ENCODE measurements around the gene BANP. TPM values are rescaled to one million over a fixed set of nuclear protein-coding genes. Genes with fewer than 3 reads are reported as not detected.

The BANP gene
- total RNA-seq, 1 donor from 2014 or later: 53.9 TPM

GRCh38 chr16:88064011-88064888 lies 113.0 kb downstream of the BANP start:
- H3K27ac Mint-ChIP-seq: no peak overlapping the region
- no peak for DNase-seq (ENCODE audit: low spot score, unreplicated experiment)

GRCh38 chr16:88064889-88065746 lies 113.9 kb downstream of the BANP start:
- Mint-ChIP-seq H3K27ac (no peak overlapping the region), H3K4me3 (ENCODE audit: low read depth) (no peak overlapping the region), H3K4me1 (ENCODE audit: low read depth) (peaks cover 1% of the 10 kb centered on the region), H3K36me3 (ENCODE audit: insufficient read depth) (peaks cover 11% of the 10 kb centered on the region), H3K9me3 (ENCODE audit: low read depth) (no peaks in the 10 kb centered on the region), H3K27me3 (no peaks in the 10 kb centered on the region)
- TF ChIP-seq CTCF (IDR thresholded peaks at IDR 0.05; ENCODE audit: unreplicated experiment): no peak
- DNase-seq (ENCODE audit: low spot score, unreplicated experiment): no peak

More at GRCh38 chr16:88064011-88064888, 113.0 kb downstream of the BANP start:
- Mint-ChIP-seq H3K9me3 (ENCODE audit: low read depth) (no peaks in the 10 kb centered on the region), H3K27me3 (no peaks in the 10 kb centered on the region), H3K4me3 (ENCODE audit: low read depth) (no peak overlapping the region), H3K36me3 (ENCODE audit: insufficient read depth) (peaks cover 6% of the 10 kb centered on the region), H3K4me1 (ENCODE audit: low read depth) (peaks cover 1% of the 10 kb centered on the region)
- no peak for TF ChIP-seq CTCF (IDR thresholded peaks at IDR 0.05; ENCODE audit: unreplicated experiment)

- no peak overlapping the region for H3K27ac Mint-ChIP-seq
- peaks cover 10% of the 10 kb centered on the region for H3K36me3 Mint-ChIP-seq (ENCODE audit: insufficient read depth)
- DNase-seq (ENCODE audit: low spot score, unreplicated experiment): no peak
- H3K9me3 Mint-ChIP-seq (ENCODE audit: low read depth): no peaks in the 10 kb centered on the region
- no peak overlapping the region for H3K4me3 Mint-ChIP-seq (ENCODE audit: low read depth)
- no peak for TF ChIP-seq CTCF (IDR thresholded peaks at IDR 0.05; ENCODE audit: unreplicated experiment)
- H3K4me1 Mint-ChIP-seq (ENCODE audit: low read depth): peaks cover 1% of the 10 kb centered on the region
- H3K27me3 Mint-ChIP-seq: no peaks in the 10 kb centered on the region
Measured at GRCh38 chr16:88065747-88066142, 114.5 kb downstream of the BANP start.

GRCh38 chr16:88066234-88066633 lies 115.0 kb downstream of the BANP start:
- H3K27me3 Mint-ChIP-seq: no peaks in the 10 kb centered on the region
- no peak overlapping the region for H3K4me3 Mint-ChIP-seq (ENCODE audit: low read depth)
- no peak overlapping the region for H3K27ac Mint-ChIP-seq
- no peak for TF ChIP-seq CTCF (IDR thresholded peaks at IDR 0.05; ENCODE audit: unreplicated experiment)
- H3K36me3 Mint-ChIP-seq (ENCODE audit: insufficient read depth): peaks cover 10% of the 10 kb centered on the region
- DNase-seq (ENCODE audit: low spot score, unreplicated experiment): no peak
- no peaks in the 10 kb centered on the region for H3K9me3 Mint-ChIP-seq (ENCODE audit: low read depth)
- H3K4me1 Mint-ChIP-seq (ENCODE audit: low read depth): peaks cover 1% of the 10 kb centered on the region

Measured in progenitor cell of endocrine pancreas (in vitro differentiated cells).